ENCODE data around the gene DCLRE1A. TPM values are rescaled to one million over a fixed set of nuclear protein-coding genes. Genes with fewer than 3 reads are reported as not detected.
A peak's percentile ranks its signal among the peaks of the same experiment; 100 is the strongest.

The DCLRE1A gene
- total and polyA plus RNA-seq, 2 of the 13 experiments (the other 11 are each of a cell fraction or from before 2014, with no cell fraction given): 6.2 to 19.6 TPM

DNA sequence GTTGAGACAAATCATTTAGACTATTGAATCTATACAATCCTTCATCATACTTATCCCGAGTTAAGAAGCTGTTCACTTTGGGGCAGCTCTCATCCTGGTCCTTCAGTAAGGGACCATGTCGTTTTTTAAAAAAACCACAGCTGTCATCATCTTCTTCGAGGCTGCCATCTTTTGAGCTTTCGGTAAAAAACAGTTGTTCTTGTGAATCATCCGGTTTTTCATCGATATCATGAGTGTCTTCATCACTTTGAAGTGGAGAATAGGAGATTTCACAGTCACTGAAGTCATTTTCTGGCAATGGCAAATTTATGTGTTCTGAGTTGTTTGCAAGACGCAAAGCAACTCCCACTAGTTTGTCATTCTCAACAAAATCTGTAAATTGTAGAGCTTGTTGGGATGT is 3.9 kb downstream of the DCLRE1A start:
- Histone ChIP-seq H3K27ac (ENCODE audit: extremely low read length, insufficient read depth, low read length) (no peak overlapping the region), H4K20me1 (ENCODE audit: insufficient read depth, low read length) (no peaks in the 10 kb centered on the region), H3K27me3 (ENCODE audit: control insufficient read depth in 1 of 2, insufficient read depth in 2 of 2, low read length in 2 of 2) (no peaks in the 10 kb centered on the region; a peak in 1 of 5 replicates), H3K36me3 (replicated peaks in 1 of 2; ENCODE audit: control insufficient read depth in 1 of 2, insufficient read depth in 2 of 2, low read length in 2 of 2) (peaks cover 0 to 11% of the 10 kb centered on the region in 2 experiments; a peak in 2 of 5 replicates), H3K9me3 (ENCODE audit: low read length) (no peaks in the 10 kb centered on the region), H2AFZ (ENCODE audit: low read length) (no peak overlapping the region), H3K79me2 (ENCODE audit: insufficient read depth, low read length) (peaks cover 2% of the 10 kb centered on the region), H3K4me2 (ENCODE audit: low read depth, low read length) (no peak overlapping the region), H3K9ac (ENCODE audit: insufficient read depth, low read depth, low read length) (no peak overlapping the region), H3K4me3 (replicated peaks in 1 of 3; ENCODE audit: insufficient read depth in 1 of 3, low read depth in 2 of 3, low read length in 3 of 3) (no peak overlapping the region), H3K4me1 (ENCODE audit: insufficient read depth, low read length) (peaks cover 29% of the 10 kb centered on the region)
- ChIA-PET POLR2A (interaction anchor here (0.6 kb wide), 1 partner anchor 63 kb away, joined by 3 read pairs; no protein-coding TSS in a partner anchor), CTCF (ENCODE audit: low intra/inter-chr PET ratio, low total read pairs) (no interaction called here)
- in situ Hi-C loops (cut with HindIII; ENCODE audit: extremely low pct_ligation_motif_present, low pct_unique_long_range_greater_than_20kb): no loop called here
- FAIRE-seq: no peak
- no peak for ATAC-seq
- 96% methylated on average over 7 of the region's 7 CpGs for WGBS (ENCODE audit: low lambda C conversion rate)
- no TSS peak for BruUV-seq (replicated peaks)
- intact Hi-C loops (cut with micrococcal nuclease; ENCODE audit: unreplicated experiment): no loop called here
- no peak for DNase-seq (ENCODE audit: low spot score)
- TF ChIP-seq, protein P1, sequence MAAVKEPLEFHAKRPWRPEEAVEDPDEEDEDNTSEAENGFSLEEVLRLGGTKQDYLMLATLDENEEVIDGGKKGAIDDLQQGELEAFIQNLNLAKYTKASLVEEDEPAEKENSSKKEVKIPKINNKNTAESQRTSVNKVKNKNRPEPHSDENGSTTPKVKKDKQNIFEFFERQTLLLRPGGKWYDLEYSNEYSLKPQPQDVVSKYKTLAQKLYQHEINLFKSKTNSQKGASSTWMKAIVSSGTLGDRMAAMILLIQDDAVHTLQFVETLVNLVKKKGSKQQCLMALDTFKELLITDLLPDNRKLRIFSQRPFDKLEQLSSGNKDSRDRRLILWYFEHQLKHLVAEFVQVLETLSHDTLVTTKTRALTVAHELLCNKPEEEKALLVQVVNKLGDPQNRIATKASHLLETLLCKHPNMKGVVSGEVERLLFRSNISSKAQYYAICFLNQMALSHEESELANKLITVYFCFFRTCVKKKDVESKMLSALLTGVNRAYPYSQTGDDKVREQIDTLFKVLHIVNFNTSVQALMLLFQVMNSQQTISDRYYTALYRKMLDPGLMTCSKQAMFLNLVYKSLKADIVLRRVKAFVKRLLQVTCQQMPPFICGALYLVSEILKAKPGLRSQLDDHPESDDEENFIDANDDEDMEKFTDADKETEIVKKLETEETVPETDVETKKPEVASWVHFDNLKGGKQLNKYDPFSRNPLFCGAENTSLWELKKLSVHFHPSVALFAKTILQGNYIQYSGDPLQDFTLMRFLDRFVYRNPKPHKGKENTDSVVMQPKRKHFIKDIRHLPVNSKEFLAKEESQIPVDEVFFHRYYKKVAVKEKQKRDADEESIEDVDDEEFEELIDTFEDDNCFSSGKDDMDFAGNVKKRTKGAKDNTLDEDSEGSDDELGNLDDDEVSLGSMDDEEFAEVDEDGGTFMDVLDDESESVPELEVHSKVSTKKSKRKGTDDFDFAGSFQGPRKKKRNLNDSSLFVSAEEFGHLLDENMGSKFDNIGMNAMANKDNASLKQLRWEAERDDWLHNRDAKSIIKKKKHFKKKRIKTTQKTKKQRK (IDR thresholded peaks at IDR 0.05; ENCODE audit: low read length): no peak
- TF ChIP-seq KDM5A (IDR thresholded peaks at IDR 0.05; ENCODE audit: borderline replicate concordance, low read length) (no peak), HDAC1 (CRISPR knock-in tag; IDR thresholded peaks at IDR 0.05) (no peak)

- no peaks in the 10 kb centered on the region for H3K9me3 ChIP-seq (ENCODE audit: low read length)
- TF ChIP-seq MAFK (conservative IDR thresholded peaks at IDR 0.05 in 1 of 2, IDR thresholded peaks at IDR 0.05 in 1 of 2; ENCODE audit: low read length in 2 of 2) (0 out of 4 replicates have a peak, but pooled peaks of 1 of the 2 experiments have one; percentile 9), ESRRA (CRISPR knock-in tag; IDR thresholded peaks at IDR 0.05; ENCODE audit: low read depth) (no peak)
- POLR2A ChIA-PET: no interaction called here
- H2AFZ ChIP-seq (ENCODE audit: low read length): no peak overlapping the region
- no peak for DNase-seq (ENCODE audit: low spot score)
- H3K9ac ChIP-seq (ENCODE audit: insufficient read depth, low read depth, low read length): no peak overlapping the region
- intact Hi-C loops (cut with micrococcal nuclease; ENCODE audit: unreplicated experiment) (no loop called here), in situ Hi-C loops (cut with HindIII; ENCODE audit: extremely low pct_ligation_motif_present, low pct_unique_long_range_greater_than_20kb) (no loop called here)
- H4K20me1 ChIP-seq (ENCODE audit: insufficient read depth, low read length): no peaks in the 10 kb centered on the region
- H3K27me3 ChIP-seq (ENCODE audit: control insufficient read depth in 1 of 2, insufficient read depth in 2 of 2, low read length in 2 of 2): no peaks in the 10 kb centered on the region; a peak in 1 of 5 replicates
- H3K4me1 ChIP-seq (ENCODE audit: insufficient read depth, low read length): peaks cover 29% of the 10 kb centered on the region
- peaks cover 0 to 13% of the 10 kb centered on the region in 2 experiments; a peak in 2 of 5 replicates for H3K36me3 ChIP-seq (replicated peaks in 1 of 2; ENCODE audit: control insufficient read depth in 1 of 2, insufficient read depth in 2 of 2, low read length in 2 of 2)
- no peak overlapping the region for H3K27ac ChIP-seq (ENCODE audit: extremely low read length, insufficient read depth, low read length)
- no peak for ATAC-seq
- no TSS peak for BruUV-seq (replicated peaks)
- H3K4me2 ChIP-seq (ENCODE audit: low read depth, low read length): no peak overlapping the region
- CTCF ChIA-PET (ENCODE audit: low intra/inter-chr PET ratio, low total read pairs): no interaction called here
- 93% methylated on average over 5 of the region's 5 CpGs for WGBS (ENCODE audit: low lambda C conversion rate)
- H3K79me2 ChIP-seq (ENCODE audit: insufficient read depth, low read length): no peaks in the 10 kb centered on the region
- no peak overlapping the region for H3K4me3 ChIP-seq (replicated peaks in 1 of 3; ENCODE audit: insufficient read depth in 1 of 3, low read depth in 2 of 3, low read length in 3 of 3)
- FAIRE-seq: no peak
These were observed 4.6 kb downstream of the DCLRE1A start for GRCh38 chr10:113849140-113849803.
